Lower lobe of right lung (tissue), 2 donors: ENCODE data around the gene HOPX. TPM values are rescaled to one million over a fixed set of nuclear protein-coding genes. Genes with fewer than 3 reads are reported as not detected.
A peak's percentile ranks its signal among the peaks of the same experiment; 100 is the strongest.
"Not testable (repeated sequence)": the region's sequence is repeated elsewhere in the genome, so short reads cannot be mapped to it uniquely, and the experiment has no call there.

ENCODE experiments used
- ATAC-seq, 2 donors: fragments of 200-7000 bp; cut with Tn5 transposase; one replicate each; pipeline ENCODE4 v1.9.1; 2020 to 2022; ENCODE audit warnings: mild to moderate bottlenecking in 2 of 2, moderate library complexity in 2 of 2
- DNase-seq: peaks from one replicate; pipeline ENCODE4 v3.0.0-alpha.2; 2020
- H3K27ac ChIP-seq: fragments of 200-600 bp; one replicate; pipeline ENCODE4 v1.8.0; 2022
- H3K27me3 ChIP-seq: fragments of 200-600 bp; one replicate; pipeline ENCODE4 v1.8.0; 2022; ENCODE audit warnings: low read depth
- H3K36me3 ChIP-seq: fragments of 200-600 bp; one replicate; pipeline ENCODE4 v1.8.0; 2022; ENCODE audit warnings: mild to moderate bottlenecking
- H3K4me1 ChIP-seq: fragments of 200-600 bp; one replicate; pipeline ENCODE4 v1.8.0; 2022
- H3K4me3 ChIP-seq: fragments of 200-600 bp; one replicate; pipeline ENCODE4 v1.8.0; 2022; ENCODE audit warnings: mild to moderate bottlenecking
- H3K9me3 ChIP-seq: fragments of 200-600 bp; one replicate; pipeline ENCODE4 v1.8.0; 2022
- CTCF ChIP-seq: fragments of 200-600 bp; IDR thresholded peaks from one replicate; pipeline ENCODE4 v1.8.0; 2022; ENCODE audit warnings: antibody characterized with exemption, mild to moderate bottlenecking
- intact Hi-C: fragments of 100-400 bp; cut with DNase I; formaldehyde crosslinking; loops from one replicate; pipeline ENCODE4 v1.11.0; 2022
- total RNA-seq: library from RNA; stranded (reverse); fragmentation: NEBNext Ultra II Directional; extraction: Animal tissue kit (Norgen Biotek cat#: 25700); gene quantifications from one replicate; pipeline ENCODE4 v1.2.1, GENCODE V29; 2021
- donor health status: DM: no; HTN: yes; CAD: no; lungs with severe emphysema.

Gene HOPX
- total RNA-seq, 1 donor from 2014 or later: 341 TPM

DNA sequence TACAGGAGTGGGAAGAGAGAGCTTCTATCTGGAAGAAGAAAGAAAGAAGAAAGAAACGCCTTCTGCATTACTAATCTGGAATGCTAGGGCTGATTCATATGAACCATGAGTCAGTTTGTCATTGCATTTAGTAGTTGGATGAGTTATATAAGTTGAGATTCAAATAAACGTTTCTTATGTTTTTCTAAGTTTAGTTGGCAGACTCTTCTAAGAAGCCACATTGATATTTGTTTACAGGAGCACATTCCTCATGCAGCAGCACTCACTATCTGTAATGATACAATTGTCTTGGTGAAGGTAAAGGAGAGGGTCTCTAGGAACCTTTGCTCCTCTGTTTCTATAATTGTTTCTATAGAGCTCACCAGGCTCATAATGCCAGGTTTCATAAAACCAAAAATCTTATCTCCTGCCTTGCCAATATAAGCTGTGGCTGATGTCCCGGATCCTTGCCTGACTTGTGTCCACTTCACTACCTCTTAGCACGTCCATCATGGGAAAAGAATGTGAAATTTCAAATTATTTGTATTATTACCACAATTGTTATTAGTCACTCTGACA, 39.5 kb downstream of the HOPX start:
- Histone ChIP-seq H3K9me3 (no peaks in the 10 kb centered on the region), H3K27me3 (no peaks in the 10 kb centered on the region), H3K27ac (no peak overlapping the region), H3K36me3 (no peaks in the 10 kb centered on the region), H3K4me1 (no peaks in the 10 kb centered on the region), H3K4me3 (no peak overlapping the region)
- intact Hi-C loops: no loop called here
- DNase-seq (no peak), ATAC-seq (no peak)
- TF ChIP-seq CTCF: no peak

DNA sequence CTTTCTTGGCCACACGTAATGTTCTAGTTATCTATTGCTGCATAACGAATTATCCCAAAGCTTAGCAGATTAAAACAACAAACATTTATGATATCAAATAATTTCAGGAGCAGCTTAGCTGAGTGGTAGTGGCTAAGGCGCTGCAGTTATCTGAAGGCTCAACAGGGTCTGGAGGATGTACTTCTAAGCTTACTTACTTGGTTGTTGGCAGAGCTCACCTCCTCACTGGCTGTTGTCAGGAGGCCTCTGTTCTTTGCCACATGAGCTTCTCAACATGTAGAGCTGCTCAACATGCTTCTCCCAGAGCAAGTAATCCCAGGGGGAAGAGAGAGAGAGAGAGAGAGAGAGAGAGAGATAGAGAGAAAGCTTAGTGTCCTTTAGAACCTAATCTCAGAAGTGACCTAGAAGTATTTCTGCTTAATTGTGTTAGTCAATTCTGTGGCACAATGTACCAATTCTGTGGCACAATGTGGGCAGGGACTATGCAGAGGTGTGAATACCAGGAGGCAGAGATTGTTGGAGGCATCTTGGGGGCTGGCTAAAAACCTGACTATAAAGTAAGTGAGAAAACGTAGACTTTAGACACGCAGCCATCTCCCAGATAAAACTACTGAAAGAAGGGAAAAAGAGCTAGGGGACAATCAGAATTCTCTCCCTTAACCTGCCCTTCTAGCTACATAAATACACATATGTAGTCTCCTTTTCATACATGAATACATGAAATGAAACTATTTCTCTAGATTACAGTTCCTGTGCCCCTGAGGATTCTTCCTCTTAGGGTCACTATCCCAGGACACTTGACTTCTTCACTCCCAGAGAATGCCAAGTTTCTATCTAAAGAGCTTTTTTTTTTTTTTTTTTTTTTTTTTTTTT, 40.2 kb downstream of the HOPX start:
- intact Hi-C loops: no loop called here
- DNase-seq (no peak), ATAC-seq (no peak)
- H3K36me3 ChIP-seq: no peaks in the 10 kb centered on the region
- H3K9me3 ChIP-seq: no peaks in the 10 kb centered on the region
- H3K27ac ChIP-seq: no peak overlapping the region
- H3K27me3 ChIP-seq: no peaks in the 10 kb centered on the region
- no peak overlapping the region for H3K4me3 ChIP-seq
- TF ChIP-seq CTCF: no peak
- H3K4me1 ChIP-seq: no peaks in the 10 kb centered on the region

- DNase-seq (no peak), ATAC-seq (peak in 1 of 2 donors; percentile 22)
- no peaks in the 10 kb centered on the region for H3K36me3 ChIP-seq
- H3K4me3 ChIP-seq: no peak overlapping the region
- H3K9me3 ChIP-seq: no peaks in the 10 kb centered on the region
- no peaks in the 10 kb centered on the region for H3K27me3 ChIP-seq
- no peaks in the 10 kb centered on the region for H3K4me1 ChIP-seq
- intact Hi-C loops: no loop called here
- H3K27ac ChIP-seq: no peak overlapping the region
- no peak for TF ChIP-seq CTCF
Measured at GRCh38 chr4:56637791-56638190, 43.3 kb downstream of the HOPX start.

- no peak overlapping the region for H3K4me3 ChIP-seq
- H3K27ac ChIP-seq: no peak overlapping the region
- H3K27me3 ChIP-seq: no peaks in the 10 kb centered on the region
- intact Hi-C loops: no loop called here
- no peaks in the 10 kb centered on the region for H3K9me3 ChIP-seq
- DNase-seq: no peak
- H3K36me3 ChIP-seq: no peaks in the 10 kb centered on the region
- no peaks in the 10 kb centered on the region for H3K4me1 ChIP-seq
- no peak for ATAC-seq
- TF ChIP-seq CTCF: no peak
Measured at GRCh38 chr4:56637154-56637553, 43.9 kb downstream of the HOPX start.

GRCh38 chr4:56634954-56635353, 46.1 kb downstream of the HOPX start:
- intact Hi-C loops, H3K27me3 ChIP-seq, H3K27ac ChIP-seq, H3K36me3 ChIP-seq, H3K4me1 ChIP-seq, H3K4me3 ChIP-seq, DNase-seq, H3K9me3 ChIP-seq, ATAC-seq: not testable (repeated sequence)

DNA sequence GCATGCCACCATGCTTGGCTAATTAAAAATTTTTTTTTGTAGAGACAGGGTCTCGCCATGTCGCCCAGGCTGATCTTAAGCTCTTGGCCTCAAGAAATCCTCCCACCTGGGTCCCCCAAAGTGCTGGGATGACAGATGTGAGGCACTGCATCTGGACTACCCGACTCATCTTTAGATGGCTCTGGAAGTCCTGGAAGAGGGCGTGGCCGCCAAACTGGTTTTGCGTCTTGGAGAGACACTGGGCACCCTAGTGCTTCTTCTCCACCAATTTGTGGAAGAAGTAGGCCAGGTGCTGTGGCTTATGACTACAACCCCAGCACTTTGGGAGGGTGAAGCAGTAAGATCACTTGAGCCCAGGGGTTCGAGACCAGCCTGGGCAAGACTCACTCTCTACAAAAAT, 47.6 kb downstream of the HOPX start:
- ATAC-seq (no peak), DNase-seq (no peak)
- H3K27ac ChIP-seq: no peak overlapping the region
- H3K36me3 ChIP-seq: no peaks in the 10 kb centered on the region
- no peak for TF ChIP-seq CTCF
- no peaks in the 10 kb centered on the region for H3K4me1 ChIP-seq
- no peak overlapping the region for H3K4me3 ChIP-seq
- no peaks in the 10 kb centered on the region for H3K9me3 ChIP-seq
- intact Hi-C loops: no loop called here
- no peaks in the 10 kb centered on the region for H3K27me3 ChIP-seq
